SK-N-MC (cell line): ENCODE measurements around the gene HAPLN3.
"Not testable (repeated sequence)": the region's sequence is repeated elsewhere in the genome, so short reads cannot be mapped to it uniquely, and the experiment has no call there.

Experiments
- DNase-seq: peaks from one replicate; pipeline ENCODE4 v3.0.0-alpha.2; 2011; ENCODE audit warnings: low read depth, low spot score
- H3K27ac ChIP-seq: fragments of 200-600 bp; sonication (generic); 2 replicates; pipeline ENCODE4 v1.5.1; 2016; ENCODE audit warnings: mixed run types
- H3K36me3 ChIP-seq: fragments of 200-600 bp; sonication (generic); 2 replicates; pipeline ENCODE4 v1.6.1; 2017; ENCODE audit warnings: antibody characterized with exemption, low read length, mixed read lengths; ENCODE audit not compliant: insufficient read depth
- H3K4me3 ChIP-seq: fragments of 200-600 bp; sonication (generic); 2 replicates; pipeline ENCODE4 v1.5.1; 2016
- H3K9ac ChIP-seq: fragments of 200-600 bp; sonication (generic); 2 replicates; pipeline ENCODE4 v1.8.0; 2017; ENCODE audit warnings: mixed run types, mixed read lengths; ENCODE audit not compliant: insufficient read length
- H3K9me3 ChIP-seq: fragments of 200-600 bp; sonication (generic); 2 replicates; pipeline ENCODE4 v1.6.1; 2017; ENCODE audit warnings: low read depth, mild to moderate bottlenecking, antibody characterized with exemption, low read length, moderate library complexity, mixed read lengths
- EZH2 ChIP-seq: fragments of 200-600 bp; sonication (generic); IDR thresholded peaks from one replicate; pipeline ENCODE4 v1.6.1; 2017; ENCODE audit warnings: antibody characterized with exemption
- FOXP2 ChIP-seq: optimal IDR thresholded peaks from 2 replicates; pipeline ENCODE3; 2011; ENCODE audit warnings: mild to moderate bottlenecking, moderate library complexity; ENCODE audit not compliant: insufficient read depth; ENCODE audit errors: extremely low read length, control extremely low read depth
- POLR2AphosphoS5 ChIP-seq: IDR thresholded peaks from 2 replicates; pipeline ENCODE4 v1.6.1; 2012; ENCODE audit warnings: mild to moderate bottlenecking, low read depth, low read length, borderline replicate concordance

The HAPLN3 gene

GRCh38 chr15:88894819-88895767 lies at the start of gene HAPLN3:
HAPLN3 (minus strand) TSS chr15:88895544; CDS start chr15:88887298, 8,246 bp downstream.
- H3K4me3 ChIP-seq: peak within 1 kb of the TSS; percentile 78
- H3K9ac ChIP-seq: peak within 1 kb of the TSS; percentile 74
- no peaks in the 10 kb centered on the region for H3K36me3 ChIP-seq
- TF ChIP-seq FOXP2 (no peak), EZH2 (no peak), POLR2AphosphoS5 (no peak)
- no peaks in the 10 kb centered on the region for H3K9me3 ChIP-seq
- DNase-seq: no peak
- H3K27ac ChIP-seq: peak within 1 kb of the TSS; percentile 88; the same call in 1 of the 2 replicates

GRCh38 chr15:88940110-88940675 lies 44.8 kb upstream of the HAPLN3 start:
- Histone ChIP-seq H3K27ac (peak overlapping the region; percentile 47; the same call in 1 of the 2 replicates), H3K36me3 (no peaks in the 10 kb centered on the region), H3K4me3 (no peak overlapping the region), H3K9me3 (no peaks in the 10 kb centered on the region), H3K9ac (no peak overlapping the region)
- DNase-seq: no peak
- no peak for TF ChIP-seq EZH2
- TF ChIP-seq POLR2AphosphoS5: no peak
- TF ChIP-seq FOXP2: no peak

GRCh38 chr15:88939486-88939806 lies 44.1 kb upstream of the HAPLN3 start:
- no peak for DNase-seq
- no peaks in the 10 kb centered on the region for H3K9me3 ChIP-seq
- no peak overlapping the region for H3K9ac ChIP-seq
- H3K4me3 ChIP-seq: no peak overlapping the region
- peak overlapping the region; percentile 47 for H3K27ac ChIP-seq
- TF ChIP-seq POLR2AphosphoS5: no peak
- no peak for TF ChIP-seq FOXP2
- TF ChIP-seq EZH2: no peak
- no peaks in the 10 kb centered on the region for H3K36me3 ChIP-seq

- H3K9me3 ChIP-seq: no peaks in the 10 kb centered on the region
- no peak overlapping the region for H3K4me3 ChIP-seq
- no peak overlapping the region for H3K9ac ChIP-seq
- TF ChIP-seq EZH2 (no peak), POLR2AphosphoS5 (no peak)
- DNase-seq: no peak
- peak overlapping the region; percentile 47; the same call in 1 of the 2 replicates for H3K27ac ChIP-seq
- no peaks in the 10 kb centered on the region for H3K36me3 ChIP-seq
These were observed 43.6 kb upstream of the HAPLN3 start for GRCh38 chr15:88938802-88939485.

- not testable (repeated sequence) for H3K9me3 ChIP-seq, DNase-seq, H3K9ac ChIP-seq, H3K27ac ChIP-seq, H3K36me3 ChIP-seq, H3K4me3 ChIP-seq
These were observed 39.1 kb upstream of the HAPLN3 start for GRCh38 chr15:88934449-88934848.

- Histone ChIP-seq H3K27ac (no peak overlapping the region), H3K9me3 (no peaks in the 10 kb centered on the region), H3K36me3 (no peaks in the 10 kb centered on the region), H3K9ac (no peak overlapping the region), H3K4me3 (no peak overlapping the region)
- TF ChIP-seq FOXP2: no peak
- no peak for TF ChIP-seq POLR2AphosphoS5
- TF ChIP-seq EZH2: no peak
- no peak for DNase-seq
These were observed 37.6 kb upstream of the HAPLN3 start for GRCh38 chr15:88932875-88933330.

GRCh38 chr15:88932271-88932874 lies 37.0 kb upstream of the HAPLN3 start:
- Histone ChIP-seq H3K9me3 (no peaks in the 10 kb centered on the region), H3K36me3 (no peaks in the 10 kb centered on the region), H3K9ac (no peak overlapping the region), H3K27ac (no peak overlapping the region), H3K4me3 (no peak overlapping the region)
- TF ChIP-seq FOXP2 (no peak), EZH2 (no peak), POLR2AphosphoS5 (no peak)
- no peak for DNase-seq

- no peak for DNase-seq
- no peak overlapping the region for H3K27ac ChIP-seq
- TF ChIP-seq FOXP2 (no peak), POLR2AphosphoS5 (no peak), EZH2 (no peak)
- H3K4me3 ChIP-seq: no peak overlapping the region
- no peaks in the 10 kb centered on the region for H3K36me3 ChIP-seq
- H3K9ac ChIP-seq: no peak overlapping the region
- H3K9me3 ChIP-seq: no peaks in the 10 kb centered on the region
These were observed 35.2 kb upstream of the HAPLN3 start for GRCh38 chr15:88930579-88930978.

- not testable (repeated sequence) for H3K4me3 ChIP-seq, H3K9me3 ChIP-seq, DNase-seq, H3K27ac ChIP-seq, H3K9ac ChIP-seq, H3K36me3 ChIP-seq
These were observed 34.2 kb upstream of the HAPLN3 start for GRCh38 chr15:88929358-88930098.

GRCh38 chr15:88928192-88928591 lies 32.8 kb upstream of the HAPLN3 start:
- not testable (repeated sequence) for H3K36me3 ChIP-seq, DNase-seq, H3K4me3 ChIP-seq, H3K27ac ChIP-seq, H3K9ac ChIP-seq, H3K9me3 ChIP-seq

- not testable (repeated sequence) for H3K9me3 ChIP-seq, H3K36me3 ChIP-seq, DNase-seq, H3K4me3 ChIP-seq, H3K27ac ChIP-seq, H3K9ac ChIP-seq
These were observed 30.3 kb upstream of the HAPLN3 start for GRCh38 chr15:88925648-88926047.

- DNase-seq, H3K36me3 ChIP-seq, H3K9me3 ChIP-seq, H3K9ac ChIP-seq, H3K27ac ChIP-seq, H3K4me3 ChIP-seq: not testable (repeated sequence)
These were observed 25.6 kb upstream of the HAPLN3 start for GRCh38 chr15:88920892-88921435.
